Measurements from ENCODE around the gene TNPO2.
"Not testable (repeated sequence)": the region's sequence is repeated elsewhere in the genome, so short reads cannot be mapped to it uniquely, and the experiment has no call there.

Gene TNPO2

DNA sequence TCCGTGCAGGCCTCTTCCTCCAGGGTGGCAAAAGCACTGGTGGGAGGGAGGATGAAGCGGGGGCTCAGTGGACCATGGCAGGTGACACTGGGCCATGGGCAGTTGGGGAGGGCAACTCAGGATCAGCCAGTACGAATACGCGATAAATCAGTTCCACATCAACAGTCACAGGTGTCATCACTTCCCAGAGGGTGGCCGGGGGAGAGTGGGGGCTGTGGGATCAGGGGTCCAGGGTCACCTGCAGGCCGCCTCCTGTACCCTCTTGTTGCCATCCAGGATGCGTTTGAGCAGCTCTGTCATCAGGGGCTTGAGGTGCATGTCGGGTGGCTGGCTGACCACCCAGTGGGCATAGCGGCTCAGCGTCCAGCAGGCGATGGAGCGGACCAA, 17.4 kb downstream of the TNPO2 start:
- no peak overlapping the region for H3K4me3 ChIP-seq (replicated peaks in 1 of 2; ENCODE audit: low read depth in 2 of 2, low read length in 2 of 2)
- TF ChIP-seq, protein P1, sequence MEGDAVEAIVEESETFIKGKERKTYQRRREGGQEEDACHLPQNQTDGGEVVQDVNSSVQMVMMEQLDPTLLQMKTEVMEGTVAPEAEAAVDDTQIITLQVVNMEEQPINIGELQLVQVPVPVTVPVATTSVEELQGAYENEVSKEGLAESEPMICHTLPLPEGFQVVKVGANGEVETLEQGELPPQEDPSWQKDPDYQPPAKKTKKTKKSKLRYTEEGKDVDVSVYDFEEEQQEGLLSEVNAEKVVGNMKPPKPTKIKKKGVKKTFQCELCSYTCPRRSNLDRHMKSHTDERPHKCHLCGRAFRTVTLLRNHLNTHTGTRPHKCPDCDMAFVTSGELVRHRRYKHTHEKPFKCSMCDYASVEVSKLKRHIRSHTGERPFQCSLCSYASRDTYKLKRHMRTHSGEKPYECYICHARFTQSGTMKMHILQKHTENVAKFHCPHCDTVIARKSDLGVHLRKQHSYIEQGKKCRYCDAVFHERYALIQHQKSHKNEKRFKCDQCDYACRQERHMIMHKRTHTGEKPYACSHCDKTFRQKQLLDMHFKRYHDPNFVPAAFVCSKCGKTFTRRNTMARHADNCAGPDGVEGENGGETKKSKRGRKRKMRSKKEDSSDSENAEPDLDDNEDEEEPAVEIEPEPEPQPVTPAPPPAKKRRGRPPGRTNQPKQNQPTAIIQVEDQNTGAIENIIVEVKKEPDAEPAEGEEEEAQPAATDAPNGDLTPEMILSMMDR (IDR thresholded peaks at IDR 0.05; ENCODE audit: low read depth, low read length): no peak
- DNase-seq (ENCODE audit: low read depth in 2 of 2): no peak

DNA sequence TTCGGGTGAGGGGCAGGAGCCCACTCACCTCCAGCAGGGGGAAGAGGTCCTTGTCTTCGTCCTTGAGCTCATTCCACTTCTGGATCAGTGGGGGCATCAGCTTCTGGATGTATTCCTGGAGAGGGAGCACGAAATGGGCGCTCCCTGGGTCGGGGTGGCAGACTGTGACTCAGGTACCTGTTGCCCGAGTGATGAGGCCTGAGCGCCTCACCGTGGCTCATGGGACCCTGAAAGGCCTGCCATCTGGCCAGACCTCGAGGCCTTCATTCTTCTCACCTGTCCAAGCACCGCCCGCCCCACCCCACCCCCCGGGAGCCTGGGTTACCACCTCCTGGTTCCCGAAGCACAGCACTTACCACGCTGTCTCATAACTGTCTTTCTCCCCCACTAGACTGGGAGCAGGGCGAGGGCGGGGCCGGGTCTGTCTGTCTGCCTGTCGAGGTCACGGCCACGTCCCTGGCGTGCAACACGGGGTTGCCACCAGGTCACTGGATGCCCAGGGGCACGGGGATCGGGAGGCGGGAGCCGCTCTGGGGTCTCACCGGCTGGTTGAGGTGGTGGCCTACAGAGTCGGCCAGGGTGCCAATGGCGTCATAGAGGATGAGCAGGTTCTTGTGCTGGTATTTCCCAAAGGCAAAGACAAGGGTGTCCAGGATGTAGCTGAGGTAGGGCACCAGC, 17.9 kb downstream of the TNPO2 start:
- no peak for DNase-seq (ENCODE audit: low read depth in 2 of 2)
- no peak overlapping the region for H3K4me3 ChIP-seq (replicated peaks in 1 of 2; ENCODE audit: low read depth in 2 of 2, low read length in 2 of 2)
- TF ChIP-seq, protein P1 (IDR thresholded peaks at IDR 0.05; ENCODE audit: low read depth, low read length): no peak

DNA sequence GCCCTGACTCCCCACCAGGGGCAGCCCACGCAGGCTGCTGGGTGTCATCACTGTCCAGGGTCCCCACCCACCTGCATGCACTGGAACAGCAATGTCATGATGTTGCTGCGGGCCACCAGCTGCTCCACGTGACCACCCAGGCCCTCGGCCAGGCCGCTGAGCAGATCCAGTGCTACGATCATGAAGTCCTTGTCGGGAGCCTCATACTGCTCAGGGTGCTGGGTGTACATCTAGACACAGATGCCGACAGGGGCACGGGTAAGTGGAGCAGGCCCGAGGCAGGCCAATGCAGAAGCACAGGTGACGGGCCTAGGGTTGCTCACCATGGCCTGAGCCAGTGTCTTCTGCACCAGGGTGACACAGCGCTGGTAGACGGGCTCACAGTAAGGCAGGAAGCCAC, 18.6 kb downstream of the TNPO2 start:
- no peak for DNase-seq (ENCODE audit: low read depth in 2 of 2)
- H3K4me3 ChIP-seq (replicated peaks in 1 of 2; ENCODE audit: low read depth in 2 of 2, low read length in 2 of 2): no peak overlapping the region
- TF ChIP-seq, protein P1 (IDR thresholded peaks at IDR 0.05; ENCODE audit: low read depth, low read length): no peak

DNA sequence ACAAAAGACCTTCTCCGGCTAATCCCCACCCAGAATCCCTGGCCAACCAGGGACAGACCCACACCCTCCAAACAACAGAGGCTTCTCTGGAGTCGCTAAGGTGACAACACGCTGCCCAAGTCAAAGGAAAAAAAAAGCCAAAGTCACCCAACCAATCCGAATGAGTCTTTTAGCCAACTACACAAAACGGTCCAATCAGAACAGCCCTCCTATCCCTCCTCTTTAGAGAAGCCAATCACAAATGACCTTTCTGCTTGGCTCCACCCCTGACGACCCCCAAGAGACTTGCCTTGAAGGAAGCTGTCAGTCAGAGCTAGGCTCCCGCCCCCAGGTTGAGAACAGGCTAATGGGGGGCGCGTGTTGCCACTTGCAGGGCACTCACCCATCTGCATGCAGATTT, 20.7 kb downstream of the TNPO2 start:
- peak; percentile 60 to 61 for DNase-seq (ENCODE audit: low read depth in 2 of 2)
- H3K4me3 ChIP-seq (replicated peaks in 1 of 2; ENCODE audit: low read depth in 2 of 2, low read length in 2 of 2): no peak overlapping the region
- TF ChIP-seq, protein P1 (IDR thresholded peaks at IDR 0.05; ENCODE audit: low read depth, low read length): no peak

DNA sequence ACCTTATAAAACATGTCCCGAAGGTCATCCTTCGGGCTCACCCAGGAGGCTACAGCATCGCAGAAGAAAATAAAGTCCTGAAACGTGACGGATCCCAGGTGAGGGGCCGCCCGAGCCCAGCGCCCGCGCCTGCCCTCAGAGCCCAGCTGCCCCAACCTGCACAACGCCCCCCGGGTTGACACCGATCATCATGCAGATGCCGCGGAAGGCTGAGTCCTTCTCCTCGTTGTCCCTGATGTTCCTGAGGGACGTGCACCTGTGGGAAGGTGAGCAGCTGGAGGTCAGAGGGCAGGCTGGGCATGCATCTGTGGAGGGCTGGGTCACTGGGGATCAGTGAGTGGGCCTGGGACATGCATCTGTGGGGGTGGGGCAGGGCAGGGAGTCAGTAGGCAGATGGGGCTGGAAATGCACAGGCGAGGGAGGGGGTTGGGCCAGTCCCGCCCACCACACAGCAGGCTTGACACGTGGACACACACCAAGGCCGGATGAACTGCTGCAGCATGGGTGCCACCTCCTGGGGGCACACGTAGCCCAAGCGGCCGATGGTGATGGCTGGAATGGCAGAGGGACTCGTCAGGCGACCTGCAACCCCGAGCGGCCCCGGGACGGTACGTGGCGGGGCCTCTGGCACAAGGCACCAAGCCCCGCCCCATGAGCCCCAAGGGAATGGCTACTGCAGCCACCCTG, 22.0 kb downstream of the TNPO2 start:
- DNase-seq (ENCODE audit: low read depth in 2 of 2): no peak
- TF ChIP-seq, protein P1 (IDR thresholded peaks at IDR 0.05; ENCODE audit: low read depth, low read length): no peak
- H3K4me3 ChIP-seq (replicated peaks in 1 of 2; ENCODE audit: low read depth in 2 of 2, low read length in 2 of 2): no peak overlapping the region

DNA sequence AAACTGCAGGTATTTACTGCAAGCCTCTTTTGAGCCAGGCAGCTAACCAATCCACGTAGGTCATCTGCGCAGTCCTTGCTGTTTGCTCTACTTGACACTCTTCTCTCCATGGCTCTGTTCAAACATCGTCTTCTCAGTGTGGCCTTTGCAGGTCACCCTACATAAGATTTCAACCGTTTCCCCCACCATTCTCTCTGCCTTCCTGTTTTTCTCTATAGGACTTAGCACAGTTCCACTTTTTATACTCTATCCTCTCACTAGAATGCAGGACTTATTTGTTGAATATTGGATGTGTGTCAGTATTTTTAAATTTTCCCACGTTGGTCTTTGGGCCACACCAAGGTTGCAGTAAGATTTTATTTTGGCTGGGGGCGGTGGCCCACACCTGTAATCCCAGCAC, 25.6 kb downstream of the TNPO2 start:
- no peak overlapping the region for H3K4me3 ChIP-seq (replicated peaks in 1 of 2; ENCODE audit: low read depth in 2 of 2, low read length in 2 of 2)
- TF ChIP-seq, protein P1 (IDR thresholded peaks at IDR 0.05; ENCODE audit: low read depth, low read length): no peak
- no peak for DNase-seq (ENCODE audit: low read depth in 2 of 2)

DNA sequence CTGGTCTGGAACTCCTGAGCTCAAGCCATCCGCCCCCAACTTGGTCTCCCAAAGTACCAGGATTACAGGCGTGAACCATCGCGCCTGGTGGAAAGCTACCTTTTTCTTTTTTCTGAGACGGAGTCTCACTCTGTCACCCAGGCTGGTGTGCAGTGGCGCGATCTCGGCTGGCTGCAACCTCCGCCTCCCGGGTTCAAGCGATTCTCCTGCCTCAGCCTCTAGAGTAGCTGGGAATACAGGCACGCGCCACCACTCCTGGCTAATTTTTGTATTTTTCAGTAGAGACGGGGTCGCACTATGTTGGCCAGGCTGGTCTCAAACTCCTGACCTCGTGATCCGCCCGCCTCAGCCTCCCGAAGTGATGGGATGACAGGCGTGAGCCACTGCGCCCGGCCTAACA, 26.3 kb downstream of the TNPO2 start:
- not testable (repeated sequence) for H3K4me3 ChIP-seq (replicated peaks in 1 of 2; ENCODE audit: low read depth in 2 of 2, low read length in 2 of 2); DNase-seq (ENCODE audit: low read depth in 2 of 2)

All from cardiac fibroblast (primary cell).